GM23248 (cell line): Measurements from ENCODE around the gene SCAF4. TPM values are rescaled to one million over a fixed set of nuclear protein-coding genes. Genes with fewer than 3 reads are reported as not detected.
"Not testable (repeated sequence)": the region's sequence is repeated elsewhere in the genome, so short reads cannot be mapped to it uniquely, and the experiment has no call there.

Experiments used
- DNase-seq: peaks from one replicate; pipeline ENCODE4 v3.0.0-alpha.2; 2015
- H2AFZ ChIP-seq: fragments of 200-600 bp; sonication (generic); 2 replicates; pipeline ENCODE4 v1.6.1; 2016; ENCODE audit warnings: antibody characterized with exemption
- H3F3A ChIP-seq: fragments of 200-600 bp; sonication (generic); 2 replicates; pipeline ENCODE4 v1.6.1; 2016; ENCODE audit warnings: mild to moderate bottlenecking, antibody characterized with exemption, mixed run types; ENCODE audit not compliant: insufficient read depth
- H3K27ac ChIP-seq: fragments of 200-600 bp; sonication (generic); 2 replicates; pipeline ENCODE4 v1.5.1; 2016; ENCODE audit warnings: mild to moderate bottlenecking
- H3K27me3 ChIP-seq: fragments of 200-600 bp; sonication (generic); replicated peaks from 2 replicates; pipeline ENCODE4 v1.6.1; 2016; ENCODE audit warnings: mild to moderate bottlenecking; ENCODE audit not compliant: insufficient read depth
- H3K36me3 ChIP-seq: fragments of 200-600 bp; sonication (generic); 2 replicates; pipeline ENCODE4 v1.6.1; 2016; ENCODE audit warnings: low read depth, mild to moderate bottlenecking
- H3K4me1 ChIP-seq: fragments of 200-600 bp; sonication (generic); 2 replicates; pipeline ENCODE4 v1.6.1; 2016; ENCODE audit warnings: mild to moderate bottlenecking; ENCODE audit not compliant: insufficient read depth
- H3K4me2 ChIP-seq: fragments of 200-600 bp; sonication (generic); one replicate; pipeline ENCODE4 v1.6.1; 2016; ENCODE audit warnings: mild to moderate bottlenecking; ENCODE audit not compliant: unreplicated experiment
- H3K4me3 ChIP-seq: fragments of 200-600 bp; sonication (generic); 2 replicates; pipeline ENCODE4 v1.5.1; 2016; ENCODE audit warnings: mild to moderate bottlenecking
- H3K79me2 ChIP-seq: fragments of 200-600 bp; sonication (generic); 2 replicates; pipeline ENCODE4 v1.6.1; 2016; ENCODE audit warnings: mild to moderate bottlenecking; ENCODE audit not compliant: insufficient read depth
- H3K9ac ChIP-seq: fragments of 200-600 bp; sonication (generic); 2 replicates; pipeline ENCODE4 v1.6.1; 2016; ENCODE audit warnings: mild to moderate bottlenecking
- H3K9me2 ChIP-seq: fragments of 200-600 bp; sonication (generic); 2 replicates; pipeline ENCODE4 v1.6.1; 2016; ENCODE audit warnings: mixed run types, mild to moderate bottlenecking, moderate library complexity; ENCODE audit not compliant: insufficient read depth
- H3K9me3 ChIP-seq: fragments of 200-600 bp; sonication (generic); one replicate; pipeline ENCODE4 v1.6.1; 2017; ENCODE audit warnings: low read depth
- H4K20me1 ChIP-seq: fragments of 200-600 bp; sonication (generic); 2 replicates; pipeline ENCODE4 v1.6.0; 2016; ENCODE audit not compliant: insufficient read depth
- EZH2 ChIP-seq: fragments of 200-600 bp; sonication (generic); IDR thresholded peaks from 2 replicates; pipeline ENCODE4 v1.6.1; 2018; ENCODE audit warnings: antibody characterized with exemption, mild to moderate bottlenecking; ENCODE audit not compliant: insufficient read depth, poor library complexity, severe bottlenecking
- EZH2phosphoT487 ChIP-seq: fragments of 200-600 bp; sonication (generic); IDR thresholded peaks from 2 replicates; pipeline ENCODE4 v1.6.1; 2018; ENCODE audit warnings: antibody characterized with exemption, moderate library complexity, mild to moderate bottlenecking, low read depth; ENCODE audit not compliant: insufficient read depth
- WGBS, 2 experiments: methylation state at CpG; one replicate each; pipeline ENCODE4 v1.1.6; 2015 to 2017; ENCODE audit warnings: low lambda C conversion rate in 2 of 2, low coverage in 1 of 2; ENCODE audit errors: missing lambda C conversion rate in 2 of 2; 5-methylcytosine and 5-hydroxymethylcytosine counted together
- in situ Hi-C: fragments of 300-500 bp; cut with MboI; formaldehyde crosslinking; loops from 2 replicates; pipeline ENCODE4 v1.15.0; 2020
- polyA plus RNA-seq: library from polyadenylated mRNA; unstranded; fragments of >200 nt; fragmentation: Nextera tagmentation; extraction: Ambion mirVana; gene quantifications from 2 replicates; pipeline ENCODE4 v1.2.1, GENCODE V29; 2016
- total RNA-seq: library from RNA; depleted of rRNA; stranded (reverse); fragments of >200 nt; shearing (Covaris generic); gene quantifications from 2 replicates; pipeline ENCODE4 v1.2.3, GENCODE V29; 2014

The SCAF4 gene
- total and polyA plus RNA-seq, 2 experiments from 2014 or later = 3.2 to 19.4 TPM

GRCh38 chr21:31641416-31641922 is 90.4 kb downstream of the SCAF4 start:
- H3K9me3 ChIP-seq = no peaks in the 10 kb centered on the region
- in situ Hi-C loops = no loop called here
- DNase-seq = no peak
- H3K4me3 ChIP-seq = no peak overlapping the region
- H4K20me1 ChIP-seq = no peaks in the 10 kb centered on the region
- no peak overlapping the region for H2AFZ ChIP-seq
- H3K9ac ChIP-seq = no peak overlapping the region
- no peaks in the 10 kb centered on the region for H3K36me3 ChIP-seq
- no peaks in the 10 kb centered on the region for H3K79me2 ChIP-seq
- no peak for TF ChIP-seq EZH2phosphoT487
- no peak for TF ChIP-seq EZH2
- no peaks in the 10 kb centered on the region for H3K9me2 ChIP-seq
- no peaks in the 10 kb centered on the region for H3K4me1 ChIP-seq
- H3K4me2 ChIP-seq = no peak overlapping the region
- WGBS, 2 experiments = 78 to 80% methylated on average over 12 of the region's 12 CpGs
- no peaks in the 10 kb centered on the region for H3F3A ChIP-seq
- H3K27me3 ChIP-seq = no peaks in the 10 kb centered on the region
- H3K27ac ChIP-seq = no peak overlapping the region

GRCh38 chr21:31636874-31637273 is 95.0 kb downstream of the SCAF4 start:
- H3K79me2 ChIP-seq = no peaks in the 10 kb centered on the region
- no peaks in the 10 kb centered on the region for H3F3A ChIP-seq
- DNase-seq = no peak
- H3K36me3 ChIP-seq = no peaks in the 10 kb centered on the region
- no peak overlapping the region for H3K27ac ChIP-seq
- H4K20me1 ChIP-seq = no peaks in the 10 kb centered on the region
- no peaks in the 10 kb centered on the region for H3K9me2 ChIP-seq
- in situ Hi-C loops = no loop called here
- no peaks in the 10 kb centered on the region for H3K9me3 ChIP-seq
- H3K4me2 ChIP-seq = no peak overlapping the region
- no peaks in the 10 kb centered on the region for H3K27me3 ChIP-seq
- H3K4me3 ChIP-seq = no peak overlapping the region
- no peaks in the 10 kb centered on the region for H3K4me1 ChIP-seq
- TF ChIP-seq EZH2 (no peak), EZH2phosphoT487 (no peak)
- H3K9ac ChIP-seq = no peak overlapping the region
- H2AFZ ChIP-seq = no peak overlapping the region
- WGBS, 2 experiments = 47 to 48% methylated on average over 2 of the region's 2 CpGs

GRCh38 chr21:31634993-31635392 is 96.9 kb downstream of the SCAF4 start:
- Histone ChIP-seq H3K36me3 (no peaks in the 10 kb centered on the region), H3K4me2 (no peak overlapping the region), H2AFZ (no peak overlapping the region), H3K27ac (no peak overlapping the region), H3K4me1 (no peaks in the 10 kb centered on the region), H3K4me3 (no peak overlapping the region), H3K9me2 (no peaks in the 10 kb centered on the region), H3K9me3 (no peaks in the 10 kb centered on the region), H3K9ac (no peak overlapping the region), H3F3A (no peaks in the 10 kb centered on the region), H3K79me2 (no peaks in the 10 kb centered on the region), H3K27me3 (no peaks in the 10 kb centered on the region), H4K20me1 (no peaks in the 10 kb centered on the region)
- DNase-seq = no peak
- in situ Hi-C loops = no loop called here
- TF ChIP-seq EZH2phosphoT487 (no peak), EZH2 (no peak)
- WGBS, 2 experiments = 68 to 72% methylated on average over 3 of the region's 3 CpGs

DNA sequence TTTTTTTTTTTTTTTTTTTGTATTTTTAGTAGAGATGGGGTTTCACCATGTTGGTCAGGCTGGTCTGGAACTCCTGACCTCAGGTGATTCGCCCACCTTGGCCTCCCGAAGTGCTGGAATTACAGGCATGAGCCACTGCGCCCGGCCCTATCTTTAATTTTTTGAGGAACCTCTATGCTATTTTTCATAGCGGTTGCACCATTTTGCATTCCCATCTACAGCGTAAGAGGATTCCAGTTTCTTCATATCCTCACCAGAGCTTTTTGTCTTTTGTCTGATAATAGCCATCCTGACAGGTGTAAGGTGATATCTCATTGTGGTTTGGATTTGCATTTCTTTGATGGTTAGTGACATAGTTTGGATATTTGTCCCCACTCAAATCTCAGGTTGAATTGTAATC is 100.0 kb downstream of the SCAF4 start:
- H3K27ac ChIP-seq, in situ Hi-C loops, H3K4me1 ChIP-seq, H3K9me3 ChIP-seq, H3F3A ChIP-seq, H3K4me3 ChIP-seq, H2AFZ ChIP-seq, H3K9ac ChIP-seq, H4K20me1 ChIP-seq, H3K27me3 ChIP-seq, H3K79me2 ChIP-seq, H3K9me2 ChIP-seq, DNase-seq, H3K4me2 ChIP-seq, H3K36me3 ChIP-seq: not testable (repeated sequence)
- WGBS, 2 experiments = 73 to 81% methylated on average over 6 of the region's 6 CpGs

GRCh38 chr21:31629972-31630711 is 101.8 kb downstream of the SCAF4 start:
- no peaks in the 10 kb centered on the region for H3K79me2 ChIP-seq
- no peaks in the 10 kb centered on the region for H4K20me1 ChIP-seq
- peak; percentile 30 for DNase-seq
- H3K9me2 ChIP-seq = no peaks in the 10 kb centered on the region
- TF ChIP-seq EZH2phosphoT487 = no peak
- TF ChIP-seq EZH2 = no peak
- H3K9me3 ChIP-seq = no peaks in the 10 kb centered on the region
- no peak overlapping the region for H3K9ac ChIP-seq
- H3K36me3 ChIP-seq = no peaks in the 10 kb centered on the region
- H3K4me2 ChIP-seq = no peak overlapping the region
- no peak overlapping the region for H2AFZ ChIP-seq
- H3K27ac ChIP-seq = no peak overlapping the region
- no peaks in the 10 kb centered on the region for H3K4me1 ChIP-seq
- no peaks in the 10 kb centered on the region for H3F3A ChIP-seq
- WGBS, 2 experiments = 65 to 71% methylated on average over 8 of the region's 8 CpGs
- H3K27me3 ChIP-seq = no peaks in the 10 kb centered on the region
- no peak overlapping the region for H3K4me3 ChIP-seq
- in situ Hi-C loops = no loop called here
